Kidney epithelial cell (primary cell): ENCODE measurements around the gene YTHDF1. TPM values are rescaled to one million over a fixed set of nuclear protein-coding genes. Genes with fewer than 3 reads are reported as not detected.

Source experiments
- DNase-seq: peaks from one replicate; pipeline ENCODE4 v3.0.0-alpha.2; 2010; ENCODE audit warnings: low read depth
- H3K27me3 ChIP-seq: 2 replicates; pipeline ENCODE4 v1.6.0; 2011; ENCODE audit warnings: low read length; ENCODE audit not compliant: control insufficient read depth, insufficient read depth
- H3K36me3 ChIP-seq: 2 replicates; pipeline ENCODE4 v1.5.1; 2011; ENCODE audit warnings: low read length; ENCODE audit not compliant: control insufficient read depth, insufficient read depth
- H3K4me3 ChIP-seq: 2 replicates; pipeline ENCODE4 v1.5.1; 2011; ENCODE audit warnings: low read depth, mild to moderate bottlenecking, control low read depth, low read length
- CTCF ChIP-seq: IDR thresholded peaks from 2 replicates; pipeline ENCODE4 v1.5.1; 2011; ENCODE audit warnings: mild to moderate bottlenecking, moderate library complexity, low read length, control low read depth, inconsistent platforms; ENCODE audit not compliant: insufficient read depth, poor library complexity, severe bottlenecking
- total RNA-seq: library from RNA; depleted of rRNA; stranded (reverse); fragments of >200 nt; gene quantifications from 2 replicates; pipeline ENCODE4 v1.2.3, GENCODE V29; 2015

The YTHDF1 gene
- total RNA-seq, 1 donor from 2014 or later, result 54.8 TPM

GRCh38 chr20:63187338-63188158 is 28.4 kb downstream of the YTHDF1 start:
- no peak for DNase-seq
- Histone ChIP-seq H3K36me3 (no peaks in the 10 kb centered on the region), H3K4me3 (no peak overlapping the region), H3K27me3 (peaks cover 16% of the 10 kb centered on the region)
- no peak for TF ChIP-seq CTCF

GRCh38 chr20:63186528-63187316 is 29.2 kb downstream of the YTHDF1 start:
- TF ChIP-seq CTCF, result peak; percentile 22
- no peak for DNase-seq
- peaks cover 19% of the 10 kb centered on the region for H3K27me3 ChIP-seq
- H3K4me3 ChIP-seq, result no peak overlapping the region
- H3K36me3 ChIP-seq, result no peaks in the 10 kb centered on the region

GRCh38 chr20:63186084-63186483 is 29.8 kb downstream of the YTHDF1 start:
- DNase-seq, result no peak
- Histone ChIP-seq H3K36me3 (no peaks in the 10 kb centered on the region), H3K27me3 (peaks cover 24% of the 10 kb centered on the region), H3K4me3 (no peak overlapping the region)
- TF ChIP-seq CTCF, result no peak

GRCh38 chr20:63185215-63185796 is 30.6 kb downstream of the YTHDF1 start:
- no peak for TF ChIP-seq CTCF
- DNase-seq, result no peak
- no peaks in the 10 kb centered on the region for H3K36me3 ChIP-seq
- no peak overlapping the region for H3K4me3 ChIP-seq
- H3K27me3 ChIP-seq, result peaks cover 32% of the 10 kb centered on the region

GRCh38 chr20:63183422-63184146 is 32.3 kb downstream of the YTHDF1 start:
- no peak for DNase-seq
- TF ChIP-seq CTCF, result peak; percentile 90

More at GRCh38 chr20:63183422-63184146, 32.3 kb downstream of the YTHDF1 start:
- Histone ChIP-seq H3K27me3 (peaks cover 43% of the 10 kb centered on the region), H3K36me3 (no peaks in the 10 kb centered on the region), H3K4me3 (no peak overlapping the region)
